HG03558 (cell line): ENCODE results near the gene REC8.
"Not testable (repeated sequence)": the region's sequence is repeated elsewhere in the genome, so short reads cannot be mapped to it uniquely, and the experiment has no call there.

ENCODE experiments used
- ATAC-seq: cut with Tn5 transposase; IDR thresholded peaks from one replicate; pipeline ENCODE4 v1.9.1; 2021; ENCODE audit warnings: moderate number of reproducible peaks; ENCODE audit not compliant: unreplicated experiment; ENCODE audit errors: extremely low read depth

The REC8 gene

DNA sequence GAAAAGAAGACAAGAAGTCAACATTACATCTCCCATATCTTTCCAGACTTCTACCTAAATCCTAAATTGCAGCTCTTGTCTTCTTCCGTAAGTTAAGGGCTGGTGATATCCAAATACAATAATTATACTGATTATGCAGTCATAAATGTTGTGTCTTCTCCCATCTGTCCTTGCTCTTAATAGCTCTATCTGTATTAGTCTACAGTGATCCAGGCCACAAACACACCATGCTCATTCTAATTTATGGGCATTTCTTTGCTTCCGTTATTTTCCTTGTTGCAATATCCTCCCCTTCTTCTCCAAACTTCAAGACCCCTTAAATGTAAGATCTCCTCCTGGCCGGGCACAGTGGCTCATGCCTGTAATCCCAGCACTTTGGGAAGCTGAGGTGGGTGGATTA is 47.6 kb downstream of the REC8 start:
- ATAC-seq: no peak

DNA sequence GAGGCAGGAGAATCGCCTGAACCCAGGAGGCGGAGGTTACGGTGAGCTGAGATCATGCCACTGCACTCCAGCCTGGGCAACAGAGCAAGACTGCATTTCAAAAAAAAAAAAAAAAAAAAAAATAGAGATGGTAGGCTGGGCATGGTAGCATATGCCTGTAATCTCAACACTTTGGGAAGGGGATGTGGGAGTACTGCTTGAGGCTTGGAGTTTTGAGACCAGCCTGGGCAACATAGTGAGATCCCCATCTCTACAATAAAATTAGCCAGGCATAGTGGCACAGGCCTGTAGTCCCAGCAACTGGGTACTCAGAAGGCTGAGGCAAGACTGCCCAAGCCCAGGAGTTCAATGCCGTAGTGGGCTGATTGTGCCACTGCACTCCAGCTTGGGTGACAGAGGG is 51.1 kb downstream of the REC8 start:
- ATAC-seq: not testable (repeated sequence)

DNA sequence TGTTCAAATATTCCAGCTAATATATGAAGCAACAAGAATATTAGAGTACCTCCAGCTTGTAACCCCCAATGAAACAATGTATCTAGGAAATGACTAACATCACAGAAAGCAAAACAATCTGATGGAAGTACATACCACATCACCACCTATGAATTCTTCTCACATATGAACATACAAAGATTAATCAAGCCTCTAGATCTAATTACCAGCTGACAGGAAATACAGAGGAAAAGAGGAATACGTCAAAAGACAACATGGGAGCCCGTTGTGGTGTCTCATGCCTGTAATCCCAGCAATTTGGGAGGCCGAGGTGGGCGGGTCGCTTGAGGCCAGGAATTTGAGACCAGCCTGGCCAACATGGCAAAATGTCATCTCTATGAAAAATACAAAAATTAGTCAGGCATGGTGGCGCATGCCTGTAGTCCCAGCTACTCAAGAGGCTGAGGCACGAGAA is 52.8 kb downstream of the REC8 start:
- no peak for ATAC-seq

- no peak for ATAC-seq
Measured at GRCh38 chr14:24226473-24226872, 54.6 kb downstream of the REC8 start.

GRCh38 chr14:24228902-24229301 is 57.0 kb downstream of the REC8 start:
- ATAC-seq: no peak
